GM12891 (cell line): ENCODE data around the gene PRRG3.

ENCODE experiments used
- PAX5 ChIP-seq: IDR thresholded peaks from 2 replicates; pipeline ENCODE4 v1.6.1; 2011; ENCODE audit warnings: low read length, moderate library complexity, mild to moderate bottlenecking; ENCODE audit not compliant: insufficient read depth, severe bottlenecking
- POLR2A ChIP-seq: IDR thresholded peaks from 2 replicates; pipeline ENCODE4 v1.6.1; 2011; ENCODE audit warnings: low read depth, low read length, control low read depth
- POLR2AphosphoS5 ChIP-seq: IDR thresholded peaks from 2 replicates; pipeline ENCODE4 v1.6.1; 2011; ENCODE audit warnings: low read depth, low read length, control low read depth

DNA sequence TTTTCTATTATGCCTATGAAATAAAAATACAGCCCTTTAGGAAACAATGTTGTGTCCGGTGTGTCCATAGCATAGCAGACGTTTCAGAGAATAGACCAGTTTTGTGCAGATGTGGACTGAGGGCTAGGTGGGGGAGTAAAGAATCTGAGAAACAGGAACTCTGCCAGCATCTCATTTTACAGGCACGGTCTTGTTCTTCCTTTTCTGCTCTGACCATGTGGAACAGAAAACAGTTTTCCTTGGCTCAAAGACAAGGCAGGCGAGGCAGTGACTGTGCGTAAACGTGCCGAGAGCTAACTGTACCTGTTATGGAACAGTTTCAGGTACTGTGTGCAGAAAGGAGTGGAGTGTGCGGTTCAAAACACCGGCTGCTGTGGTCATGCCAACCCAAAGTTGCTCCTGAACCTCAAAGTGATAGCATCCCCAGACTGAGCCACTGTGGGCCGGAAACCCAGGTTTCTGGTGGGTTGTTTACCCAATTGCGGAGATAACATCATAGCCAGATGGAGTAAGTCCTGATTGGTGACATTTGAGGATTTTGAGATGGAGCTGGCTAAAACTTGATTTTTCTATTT, 59.5 kb downstream of the PRRG3 start:
- no peak for TF ChIP-seq POLR2A
- TF ChIP-seq PAX5 = no peak
- TF ChIP-seq POLR2AphosphoS5 = no peak
